Measurements from ENCODE around the gene NYNRIN. TPM values are rescaled to one million over a fixed set of nuclear protein-coding genes. Genes with fewer than 3 reads are reported as not detected.

Gene NYNRIN
- total and polyA plus RNA-seq, 10 of the 15 experiments (the other 5 are each of a cell fraction or from before 2014, with no cell fraction given): under 0.01 to 0.15 (median 0.01) TPM; not detected in 5

DNA sequence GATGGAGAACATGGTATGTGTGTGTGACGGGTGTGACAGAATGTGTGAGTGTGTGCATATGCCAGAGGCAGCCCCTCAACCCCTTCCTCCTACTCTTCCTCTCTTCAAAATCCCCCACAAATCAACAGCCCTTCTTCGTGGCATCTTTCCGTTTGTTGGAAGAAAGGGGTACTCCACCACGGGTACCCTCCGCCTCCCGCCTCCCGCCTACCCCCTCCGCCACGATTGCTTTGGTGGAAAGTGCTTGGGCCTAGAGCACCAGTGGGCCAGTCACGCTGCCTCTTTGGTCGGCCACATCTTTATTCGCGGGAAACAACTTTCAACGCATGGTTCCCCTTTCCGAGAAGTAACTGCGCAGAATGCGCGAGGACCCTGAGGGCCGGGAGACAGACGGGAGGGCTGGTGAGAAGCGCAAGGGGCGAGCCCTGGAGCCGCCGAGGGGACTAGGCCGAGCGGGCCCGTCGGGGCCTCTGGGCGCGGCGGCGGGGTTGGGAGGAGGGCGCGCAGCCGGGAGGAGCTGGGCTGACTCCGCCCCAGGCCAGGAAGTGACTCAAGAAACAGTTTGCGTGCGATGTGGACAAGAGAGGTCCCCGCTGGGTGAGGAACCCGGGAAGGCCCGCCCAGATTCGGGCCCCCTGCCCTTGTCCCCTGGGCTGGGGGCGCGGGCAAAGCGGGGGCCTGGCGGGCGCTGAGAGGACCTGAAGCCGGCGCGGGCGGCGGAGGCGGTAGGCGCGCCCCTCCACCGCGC lies 30.8 kb downstream of the NYNRIN start, which contains the start of the genes CBLN3 and KHNYN (continued):
- 0 out of 2 replicates have a peak, but pooled peaks have one; percentile 28 for TF ChIP-seq MLLT1 (IDR thresholded peaks at IDR 0.05)
- TF ChIP-seq ZNF384 (IDR thresholded peaks at IDR 0.05; ENCODE audit: borderline replicate concordance, low read depth, low read length): no peak
- no peak for TF ChIP-seq IRF5 (IDR thresholded peaks at IDR 0.05; ENCODE audit: borderline replicate concordance)
- TF ChIP-seq, protein P1, sequence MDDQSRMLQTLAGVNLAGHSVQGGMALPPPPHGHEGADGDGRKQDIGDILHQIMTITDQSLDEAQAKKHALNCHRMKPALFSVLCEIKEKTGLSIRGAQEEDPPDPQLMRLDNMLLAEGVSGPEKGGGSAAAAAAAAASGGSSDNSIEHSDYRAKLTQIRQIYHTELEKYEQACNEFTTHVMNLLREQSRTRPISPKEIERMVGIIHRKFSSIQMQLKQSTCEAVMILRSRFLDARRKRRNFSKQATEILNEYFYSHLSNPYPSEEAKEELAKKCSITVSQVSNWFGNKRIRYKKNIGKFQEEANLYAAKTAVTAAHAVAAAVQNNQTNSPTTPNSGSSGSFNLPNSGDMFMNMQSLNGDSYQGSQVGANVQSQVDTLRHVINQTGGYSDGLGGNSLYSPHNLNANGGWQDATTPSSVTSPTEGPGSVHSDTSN (IDR thresholded peaks at IDR 0.05; ENCODE audit: insufficient replicate concordance, low read depth, low read length): no peak
- peak; percentile 31 for TF ChIP-seq SP1 (IDR thresholded peaks at IDR 0.05; ENCODE audit: low read depth, low read length)
- no peak; a peak in 1 of 4 replicates for TF ChIP-seq IKZF2 (IDR thresholded peaks at IDR 0.05)
- TF ChIP-seq, protein P2, sequence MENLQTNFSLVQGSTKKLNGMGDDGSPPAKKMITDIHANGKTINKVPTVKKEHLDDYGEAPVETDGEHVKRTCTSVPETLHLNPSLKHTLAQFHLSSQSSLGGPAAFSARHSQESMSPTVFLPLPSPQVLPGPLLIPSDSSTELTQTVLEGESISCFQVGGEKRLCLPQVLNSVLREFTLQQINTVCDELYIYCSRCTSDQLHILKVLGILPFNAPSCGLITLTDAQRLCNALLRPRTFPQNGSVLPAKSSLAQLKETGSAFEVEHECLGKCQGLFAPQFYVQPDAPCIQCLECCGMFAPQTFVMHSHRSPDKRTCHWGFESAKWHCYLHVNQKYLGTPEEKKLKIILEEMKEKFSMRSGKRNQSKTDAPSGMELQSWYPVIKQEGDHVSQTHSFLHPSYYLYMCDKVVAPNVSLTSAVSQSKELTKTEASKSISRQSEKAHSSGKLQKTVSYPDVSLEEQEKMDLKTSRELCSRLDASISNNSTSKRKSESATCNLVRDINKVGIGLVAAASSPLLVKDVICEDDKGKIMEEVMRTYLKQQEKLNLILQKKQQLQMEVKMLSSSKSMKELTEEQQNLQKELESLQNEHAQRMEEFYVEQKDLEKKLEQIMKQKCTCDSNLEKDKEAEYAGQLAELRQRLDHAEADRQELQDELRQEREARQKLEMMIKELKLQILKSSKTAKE (IDR thresholded peaks at IDR 0.05; ENCODE audit: low read depth, poor library complexity, severe bottlenecking): no peak
- TF ChIP-seq FOXM1 (IDR thresholded peaks at IDR 0.05; ENCODE audit: low read depth, low read length): no peak
- TF ChIP-seq YBX1 (IDR thresholded peaks at IDR 0.05): no peak
- peak; percentile 79; the same call in 1 of the 2 replicates for TF ChIP-seq TAF1 (IDR thresholded peaks at IDR 0.05; ENCODE audit: borderline replicate concordance, low read depth, low read length)
- TF ChIP-seq LARP7 (IDR thresholded peaks at IDR 0.05): 0 out of 2 replicates have a peak, but pooled peaks have one; percentile 55
